ENCODE data around the gene DNAH14.
"Not testable (repeated sequence)": the region's sequence is repeated elsewhere in the genome, so short reads cannot be mapped to it uniquely, and the experiment has no call there.

Gene DNAH14

DNA sequence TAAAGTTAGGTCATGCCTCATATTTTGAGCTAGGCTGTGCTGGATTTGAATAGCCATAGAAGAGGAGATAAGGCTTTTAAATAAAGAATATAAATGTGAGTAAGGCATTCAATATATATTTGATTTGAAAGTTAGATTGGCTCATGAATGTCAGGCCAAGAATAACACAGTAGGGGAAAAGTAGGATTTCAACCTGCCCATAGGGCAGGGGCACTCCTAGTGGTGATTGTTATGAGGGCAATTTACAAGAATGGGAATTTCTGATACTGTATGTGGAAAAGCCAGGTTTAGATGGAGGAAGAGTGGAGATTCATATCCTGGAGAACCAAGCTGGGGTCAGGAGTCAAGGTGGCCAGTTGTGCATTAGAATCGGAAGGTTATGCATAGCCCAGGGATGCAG lies 74.9 kb downstream of the DNAH14 start:
- no peak for DNase-seq

DNA sequence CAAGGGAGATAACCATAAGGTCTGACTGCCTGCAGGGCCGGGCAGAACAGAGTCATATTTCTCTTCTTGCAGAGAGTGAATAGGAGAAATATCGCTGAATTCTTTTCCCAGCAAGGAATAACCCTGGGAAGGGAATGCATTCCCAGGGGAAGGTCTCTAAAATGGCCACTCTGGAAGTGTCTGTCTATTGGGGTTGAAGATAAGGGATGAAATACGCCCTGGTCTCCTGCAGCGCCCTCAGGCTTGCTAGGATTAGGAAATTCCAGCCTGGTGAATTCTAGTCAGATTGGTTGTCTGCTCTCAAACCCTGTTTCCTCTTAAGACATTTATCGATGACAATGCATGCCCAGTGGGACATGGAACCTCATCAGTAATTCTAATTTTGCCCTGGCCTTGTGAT lies 76.9 kb downstream of the DNAH14 start:
- DNase-seq = not testable (repeated sequence)

DNA sequence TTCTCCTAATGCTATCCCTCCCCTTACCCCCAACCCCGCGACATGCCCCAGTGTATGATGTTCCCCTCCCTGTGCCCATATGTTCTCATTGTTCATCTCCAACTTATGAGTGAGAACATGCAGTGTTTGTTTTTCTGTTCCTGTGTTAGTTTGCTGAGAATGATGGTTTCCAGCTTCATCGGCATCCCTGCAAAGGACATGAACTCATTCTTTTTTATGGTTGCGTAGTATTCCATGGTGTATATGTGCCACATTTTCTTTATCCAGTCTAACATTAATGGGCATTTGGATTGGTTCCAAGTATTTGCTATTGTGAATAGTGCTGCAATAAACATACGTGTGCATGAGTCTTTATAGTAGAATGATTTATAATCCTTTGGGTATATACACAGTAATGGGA lies 78.6 kb downstream of the DNAH14 start:
- not testable (repeated sequence) for DNase-seq

DNA sequence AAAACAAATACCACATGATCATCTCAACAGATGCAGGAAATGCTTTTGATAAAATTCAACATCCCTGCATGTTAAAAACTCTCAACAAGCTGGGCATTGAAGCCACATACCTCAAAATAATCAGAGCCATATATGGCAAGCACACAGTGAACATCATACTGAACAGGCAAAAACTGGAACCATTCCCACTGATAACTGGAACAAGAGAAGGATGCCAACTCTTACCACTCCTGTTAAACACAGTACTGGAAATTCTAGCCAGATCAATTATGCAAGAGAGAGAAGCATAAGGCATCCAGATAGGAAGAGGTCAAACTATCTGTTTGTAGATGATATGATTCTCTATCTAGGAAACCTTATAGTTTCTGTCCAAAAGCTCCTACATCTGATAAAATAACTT lies 91.6 kb downstream of the DNAH14 start:
- DNase-seq = no peak

DNA sequence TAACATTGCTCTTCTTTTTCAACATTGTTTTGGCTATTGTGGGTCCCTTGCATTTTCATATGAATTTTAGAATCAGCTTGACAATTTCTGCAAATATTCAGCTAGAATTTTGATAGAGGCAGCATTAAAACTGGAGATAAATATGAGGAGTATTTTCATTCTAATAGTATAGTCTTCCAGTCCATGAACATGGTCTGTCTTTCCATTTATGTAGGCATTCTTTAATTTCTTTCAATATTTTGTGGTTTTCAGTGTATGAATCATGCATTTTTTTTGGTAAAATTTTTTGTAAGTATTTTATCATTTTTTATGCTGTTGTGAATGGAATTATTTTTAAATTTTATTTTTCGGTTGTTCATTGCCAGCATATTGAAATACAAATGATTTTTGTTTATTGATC lies 97.2 kb downstream of the DNAH14 start:
- no peak for DNase-seq

DNA sequence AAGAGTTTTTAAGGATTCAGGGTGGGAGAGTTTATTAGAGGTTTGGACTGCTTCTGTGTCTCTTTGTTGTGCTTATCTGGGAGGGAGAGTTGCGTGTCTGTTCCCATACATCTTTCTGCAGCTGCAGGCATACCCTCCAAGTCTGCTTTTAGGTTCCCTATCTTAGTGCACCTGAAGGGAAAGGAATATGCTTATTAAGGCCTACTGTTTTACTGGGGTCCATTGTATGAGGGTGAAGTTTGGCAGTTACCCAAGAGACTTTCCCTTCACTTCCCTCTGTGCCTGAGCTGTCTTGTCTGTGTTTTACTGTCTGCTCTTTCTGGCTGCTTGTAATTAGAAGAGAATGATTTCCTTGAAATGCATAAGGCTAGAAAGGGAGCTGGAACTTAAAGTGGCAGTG lies 107.0 kb downstream of the DNAH14 start:
- DNase-seq = not testable (repeated sequence)

DNA sequence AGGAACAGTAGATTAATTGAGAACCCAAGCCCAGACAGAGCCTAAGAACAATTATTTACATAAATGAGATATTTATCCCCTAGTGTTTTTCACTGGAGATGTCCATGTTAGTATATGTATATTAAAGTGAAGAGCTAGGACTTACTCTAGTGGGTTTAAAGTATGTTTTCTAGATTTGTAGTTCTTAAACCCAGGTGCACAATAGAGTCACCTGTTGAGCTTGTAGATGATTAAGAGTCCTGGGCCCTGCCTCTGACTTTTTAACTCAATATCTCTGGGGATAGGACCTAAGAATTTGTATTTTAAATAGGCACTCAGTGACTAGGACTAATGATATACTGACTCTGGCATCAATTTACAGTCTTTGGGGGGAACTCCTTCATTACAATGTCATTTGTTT lies 112.8 kb downstream of the DNAH14 start:
- no peak for DNase-seq

DNA sequence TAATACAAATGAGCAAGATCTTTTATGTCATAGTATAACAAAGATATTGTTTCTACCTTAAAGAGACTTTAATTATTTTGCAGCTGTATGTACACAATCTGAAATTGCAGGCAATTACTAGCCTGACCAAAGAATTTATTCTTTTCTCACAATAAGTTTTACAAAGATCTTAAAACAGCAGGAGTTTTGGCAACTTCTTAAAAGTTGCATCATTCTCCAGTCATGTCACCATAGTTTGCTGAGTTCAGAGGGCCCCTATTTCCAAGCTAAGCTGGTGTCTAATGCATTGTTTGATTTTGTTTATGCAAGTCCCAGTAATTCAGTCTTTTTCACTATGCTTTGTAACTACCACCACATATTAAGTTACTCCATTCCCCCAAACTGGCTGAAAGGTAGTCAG lies 114.8 kb downstream of the DNAH14 start:
- DNase-seq = no peak

DNA sequence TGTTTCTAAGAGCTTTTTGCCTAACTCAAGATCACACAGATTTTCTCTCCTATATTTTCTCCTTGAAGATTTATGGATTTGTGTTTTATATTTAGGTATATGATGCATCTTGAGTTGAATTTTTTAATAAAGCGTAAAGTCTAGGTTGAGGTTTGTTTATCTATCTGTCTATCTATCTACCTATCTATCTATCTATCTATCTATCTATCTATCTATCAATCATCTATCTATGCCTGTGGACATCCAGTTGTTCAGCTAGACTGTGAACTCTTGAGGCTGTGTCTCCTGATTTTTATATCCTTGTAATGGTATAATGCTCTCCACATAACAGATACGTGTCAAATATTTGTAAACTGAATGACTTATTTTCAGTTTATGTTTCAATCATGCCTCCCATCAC lies 120.1 kb downstream of the DNAH14 start:
- DNase-seq = no peak

DNA sequence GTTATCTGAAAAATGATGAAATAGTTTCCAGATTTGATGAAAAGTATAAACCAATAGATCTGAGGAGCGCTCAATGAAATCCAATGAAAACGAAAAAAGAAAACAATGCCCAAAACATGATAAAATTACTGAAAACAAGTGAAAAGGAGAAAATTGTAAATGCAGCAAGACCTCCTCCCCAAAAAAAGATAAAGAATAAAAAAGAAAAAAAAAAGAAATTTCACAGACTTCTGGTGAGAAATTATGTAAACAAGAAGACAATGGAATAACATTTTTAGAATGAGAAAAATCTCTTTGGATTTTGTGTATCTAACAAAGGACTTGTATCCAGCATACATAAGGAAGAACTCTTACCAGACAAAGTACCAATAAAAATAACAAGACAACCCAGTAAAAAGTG lies 134.2 kb downstream of the DNAH14 start:
- DNase-seq = no peak

DNA sequence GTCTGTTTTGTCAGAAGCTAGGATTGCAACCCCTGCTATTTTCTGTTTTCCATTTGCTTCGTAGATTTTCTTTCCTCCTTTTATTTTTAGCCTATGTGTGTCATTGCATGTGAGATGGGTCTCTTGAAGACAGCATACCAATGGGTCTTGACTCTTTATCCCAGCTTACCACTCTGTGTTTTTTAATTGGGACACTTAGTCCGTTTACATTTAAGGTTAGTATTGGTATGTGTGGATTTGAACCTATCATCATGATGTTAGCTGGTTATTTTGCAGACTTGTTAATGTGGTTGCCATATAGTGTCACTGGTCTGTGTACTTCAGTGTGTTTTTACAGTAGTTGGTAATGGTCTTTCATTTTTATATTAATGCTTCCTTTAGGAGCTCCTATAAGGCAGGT lies 141.5 kb downstream of the DNAH14 start:
- no peak for DNase-seq

DNA sequence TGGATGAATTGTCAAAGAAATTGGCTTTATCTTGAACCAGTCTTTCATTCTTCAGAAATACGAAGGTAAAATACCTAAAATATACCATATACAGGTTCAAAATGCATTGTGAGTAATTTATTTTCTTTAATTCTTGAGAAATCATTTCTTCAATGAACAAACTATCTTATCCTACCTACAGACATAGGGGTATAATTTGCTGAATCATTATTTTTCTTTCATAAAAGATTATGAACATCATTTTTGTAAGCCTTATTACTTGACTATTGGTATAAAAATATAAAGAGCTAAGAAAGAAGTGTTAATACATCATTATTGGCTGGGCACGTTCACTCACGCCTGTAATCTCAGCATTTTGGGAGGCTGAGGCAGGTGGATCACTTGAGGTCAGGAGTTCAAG lies 167.7 kb downstream of the DNAH14 start:
- DNase-seq = no peak

DNA sequence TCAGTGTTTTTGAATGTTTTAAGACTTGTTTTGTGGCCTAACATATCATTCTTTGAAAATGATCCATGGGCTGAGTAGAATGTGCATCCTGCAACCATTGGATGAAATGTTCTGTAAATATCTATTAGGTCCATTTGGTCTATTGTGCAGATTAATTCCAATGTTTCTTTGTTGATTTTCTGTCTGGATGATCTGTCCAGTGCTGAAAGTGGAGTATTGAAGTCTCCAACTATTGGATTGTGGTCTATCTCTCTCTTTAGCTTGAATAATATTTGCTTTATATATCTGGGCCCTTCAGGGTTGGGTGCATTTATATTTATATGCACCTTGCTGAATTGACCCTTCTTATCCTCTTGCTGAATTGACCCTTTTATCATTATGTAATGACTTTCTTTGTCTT lies 181.5 kb downstream of the DNAH14 start:
- no peak for DNase-seq

DNA sequence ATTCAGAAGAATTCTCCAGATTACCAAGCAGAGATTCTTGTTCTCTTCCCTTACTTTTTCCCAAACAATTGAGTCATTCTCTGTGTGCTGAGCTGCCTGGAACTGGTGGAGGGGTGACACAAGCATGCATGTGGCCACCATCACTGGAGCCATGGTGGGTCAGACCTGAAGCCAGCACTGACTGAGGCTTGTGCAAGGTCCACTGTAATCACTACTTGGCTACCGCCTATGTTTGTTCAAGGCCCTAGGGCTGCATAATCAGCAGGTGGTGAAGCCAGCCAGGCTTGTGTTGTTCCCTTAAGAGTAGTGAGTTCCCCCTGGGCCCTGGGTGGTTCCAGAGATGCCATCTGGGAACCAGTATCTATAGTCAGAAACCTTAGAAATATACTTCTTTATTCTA lies 183.8 kb downstream of the DNAH14 start:
- DNase-seq = no peak

DNA sequence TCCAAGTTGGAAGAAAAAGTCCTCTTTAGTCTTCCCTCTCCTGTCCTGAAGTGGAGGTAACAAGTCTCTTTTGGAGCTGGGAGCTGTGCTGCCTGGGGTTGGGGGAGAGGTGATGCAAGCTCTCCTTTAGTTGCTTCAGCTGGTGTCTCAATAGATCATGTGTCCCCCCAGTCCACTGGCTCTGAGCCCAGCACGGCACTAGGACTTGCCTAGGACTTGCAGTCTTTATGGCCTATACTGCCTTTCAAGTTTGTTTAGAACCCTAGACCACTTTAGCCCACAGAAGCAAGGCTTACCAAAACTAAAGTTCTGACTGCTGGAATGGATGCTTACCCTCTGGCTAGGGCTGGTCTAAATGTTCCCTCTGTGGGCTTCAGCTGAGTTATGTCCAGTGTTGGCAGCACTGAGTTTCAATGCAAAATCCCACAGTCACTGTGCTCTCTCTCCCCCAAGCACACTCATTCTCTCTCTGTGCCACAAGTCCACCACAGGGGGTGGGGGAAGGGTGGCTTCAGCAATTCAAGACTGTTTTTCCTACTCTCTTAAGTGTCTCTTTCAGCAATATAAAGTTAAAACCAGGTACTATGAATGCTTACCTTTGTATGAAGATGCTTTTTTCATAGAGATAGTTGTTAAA lies 185.0 kb downstream of the DNAH14 start:
- DNase-seq = no peak

DNA sequence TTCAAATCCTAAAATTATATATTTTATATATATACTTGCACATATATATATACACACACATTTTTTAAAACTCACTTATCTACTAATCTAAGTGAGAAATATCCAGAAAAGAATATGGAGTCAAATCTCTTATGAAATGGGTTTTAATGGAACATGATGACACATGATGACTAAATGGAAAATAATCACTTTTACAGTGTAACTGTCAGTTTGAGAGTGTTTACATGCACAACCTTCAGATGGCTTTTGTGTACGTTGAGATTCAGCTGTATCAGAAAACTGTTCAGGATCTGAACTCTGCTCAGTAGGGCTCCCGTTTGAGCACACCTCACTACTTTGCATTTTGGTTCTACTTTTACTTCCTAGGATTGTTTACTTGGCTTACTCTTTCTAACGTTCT lies 189.8 kb downstream of the DNAH14 start:
- no peak for DNase-seq

DNA sequence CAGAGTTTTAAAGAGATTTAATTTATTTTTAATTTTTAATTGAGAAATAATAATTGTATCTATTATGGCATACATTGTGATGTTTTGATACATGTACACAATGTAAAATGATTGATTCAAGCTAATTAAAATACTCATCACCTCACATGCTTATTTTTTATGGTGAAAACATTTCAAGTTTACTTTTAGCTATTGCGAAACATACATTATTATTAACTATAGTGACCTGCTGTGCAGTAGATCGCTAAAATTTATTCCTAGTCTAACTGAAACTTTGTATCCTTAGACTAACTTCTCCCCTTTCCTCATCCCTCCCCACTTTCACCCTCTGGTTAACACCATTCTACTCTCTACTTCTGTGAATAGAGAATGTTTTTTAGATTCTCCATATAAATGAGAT lies 191.6 kb downstream of the DNAH14 start:
- no peak for DNase-seq

DNA sequence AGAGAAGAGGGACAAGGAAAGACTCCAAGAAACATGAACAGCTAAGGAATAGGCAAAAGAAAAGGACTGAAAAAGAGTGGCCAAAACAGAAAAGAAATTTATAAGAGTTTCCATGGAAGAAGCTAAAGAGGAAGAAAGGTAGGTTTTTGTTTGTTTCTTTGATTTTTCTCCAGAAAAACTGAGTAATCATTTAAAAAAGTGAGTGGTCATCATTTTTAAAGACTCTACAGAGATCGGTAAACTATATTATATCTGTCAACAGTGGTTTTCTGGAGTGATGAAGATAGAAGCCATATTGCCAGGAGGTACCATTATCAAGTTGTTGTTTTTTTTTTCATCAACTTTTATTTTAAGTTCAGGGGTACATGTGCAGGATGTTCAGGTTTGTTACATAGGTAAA lies 202.4 kb downstream of the DNAH14 start:
- DNase-seq = no peak

DNA sequence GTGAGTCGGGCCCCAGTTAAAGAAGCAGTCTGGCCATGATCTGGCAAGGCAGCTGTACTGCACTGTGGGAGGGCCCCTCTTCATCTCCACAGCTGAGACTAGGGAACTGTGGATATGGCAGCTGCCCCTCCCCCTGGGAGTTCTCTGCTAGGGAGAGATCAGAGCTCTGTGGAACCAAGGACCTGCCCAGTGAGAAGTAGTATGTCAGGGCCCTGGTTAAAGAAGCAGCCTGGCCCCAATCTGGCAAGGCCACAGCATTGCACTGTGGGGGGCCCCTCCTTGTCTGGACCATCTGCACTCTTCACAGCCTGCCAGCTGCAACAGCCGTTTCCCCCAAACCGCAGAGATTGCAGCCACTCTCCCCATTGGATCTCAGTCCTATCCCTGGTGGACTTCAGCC lies 208.5 kb downstream of the DNAH14 start:
- DNase-seq = no peak

DNA sequence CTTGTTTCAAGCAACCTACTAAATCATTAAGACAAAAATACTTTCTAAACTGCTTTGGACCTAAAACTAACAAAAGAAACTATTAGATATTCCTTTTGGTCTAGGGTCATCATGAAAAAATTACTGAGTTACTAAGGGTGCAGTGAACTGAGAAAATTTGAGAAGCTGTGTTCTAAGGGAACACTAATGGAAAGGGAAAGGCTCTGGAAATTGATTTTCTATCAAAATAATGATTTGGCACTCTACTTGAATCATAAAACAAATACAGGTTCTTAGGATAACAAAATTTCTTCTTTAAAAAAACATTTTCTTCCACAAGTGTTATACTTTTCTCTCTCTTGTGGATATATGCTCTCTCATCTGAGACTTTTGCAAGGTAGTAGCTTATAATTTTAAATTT lies 213.5 kb downstream of the DNAH14 start:
- DNase-seq = no peak

DNA sequence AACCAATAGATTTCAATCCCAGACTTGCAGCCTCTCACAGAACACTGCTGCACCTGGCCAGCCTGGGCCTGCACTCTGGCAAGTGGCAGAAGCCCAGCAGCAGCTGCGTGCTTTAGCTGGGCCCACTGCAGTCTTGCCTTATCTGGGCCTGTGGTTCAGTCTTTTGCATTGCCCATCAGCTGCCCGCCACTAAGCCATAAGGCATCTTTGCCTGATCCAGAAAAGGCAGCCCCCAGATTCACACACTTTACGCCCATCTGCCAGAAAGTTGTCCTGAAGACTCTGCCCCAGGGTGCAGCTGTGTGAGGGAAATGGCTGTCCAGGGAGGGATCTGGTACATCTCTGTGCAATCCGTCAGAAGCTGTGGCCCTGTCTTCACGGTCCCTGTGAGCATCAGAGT lies 217.0 kb downstream of the DNAH14 start:
- no peak for DNase-seq

DNA sequence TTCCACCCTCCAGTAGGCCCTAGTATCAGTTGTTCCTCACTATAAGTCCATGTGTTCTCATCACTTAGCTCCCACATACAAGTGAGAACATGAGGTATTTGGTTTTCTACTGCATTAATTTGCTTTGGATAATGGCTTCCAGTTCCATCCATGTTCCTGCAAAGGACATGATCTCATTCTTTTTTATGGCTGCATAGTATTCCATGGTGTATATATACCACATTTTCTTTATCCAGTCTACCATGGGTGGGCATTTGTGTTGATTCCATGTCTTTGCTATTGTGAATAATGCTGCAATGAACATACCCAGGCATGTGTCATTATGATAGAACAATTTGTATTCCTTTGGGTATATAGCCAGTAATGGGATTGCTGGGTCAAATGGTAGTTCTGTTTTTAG lies 218.3 kb downstream of the DNAH14 start:
- not testable (repeated sequence) for DNase-seq

DNA sequence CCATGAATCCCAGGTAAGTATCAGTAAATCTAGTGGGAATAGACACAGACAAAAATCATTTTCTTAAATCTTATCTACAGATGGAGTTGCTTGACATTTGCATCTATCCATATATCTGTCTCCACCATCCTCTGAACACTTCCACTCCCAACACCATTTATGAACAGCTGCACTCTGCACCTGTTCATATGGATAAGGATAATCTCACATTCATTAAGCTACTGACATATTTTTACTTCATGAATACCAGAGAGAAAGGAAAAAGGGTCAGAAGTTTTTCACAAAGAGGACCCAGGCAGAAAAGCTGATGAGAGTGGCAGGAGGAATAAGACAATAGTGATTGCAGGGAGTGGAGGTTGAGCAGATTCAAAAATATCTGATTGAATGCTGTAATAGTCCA lies 222.6 kb downstream of the DNAH14 start:
- DNase-seq = no peak

DNA sequence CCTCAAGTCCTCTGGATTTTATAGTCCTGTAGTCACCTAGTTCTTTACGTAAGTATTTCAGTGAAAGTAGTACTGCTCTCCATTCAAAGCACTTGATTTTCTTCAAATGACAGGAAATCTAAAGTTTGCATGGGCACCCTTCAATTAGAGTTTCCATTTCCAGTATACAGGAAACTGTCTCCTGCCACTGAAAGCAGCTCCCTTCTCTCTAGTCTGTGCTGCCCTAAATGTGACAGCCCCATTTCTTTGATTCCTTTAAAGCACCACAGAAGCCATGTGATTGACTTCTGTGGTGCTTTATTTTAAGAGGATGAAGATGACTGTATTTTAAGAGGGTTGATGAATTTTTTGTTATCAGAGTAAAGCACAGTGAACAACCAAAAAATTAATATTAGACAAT lies 226.1 kb downstream of the DNAH14 start:
- DNase-seq = no peak

DNA sequence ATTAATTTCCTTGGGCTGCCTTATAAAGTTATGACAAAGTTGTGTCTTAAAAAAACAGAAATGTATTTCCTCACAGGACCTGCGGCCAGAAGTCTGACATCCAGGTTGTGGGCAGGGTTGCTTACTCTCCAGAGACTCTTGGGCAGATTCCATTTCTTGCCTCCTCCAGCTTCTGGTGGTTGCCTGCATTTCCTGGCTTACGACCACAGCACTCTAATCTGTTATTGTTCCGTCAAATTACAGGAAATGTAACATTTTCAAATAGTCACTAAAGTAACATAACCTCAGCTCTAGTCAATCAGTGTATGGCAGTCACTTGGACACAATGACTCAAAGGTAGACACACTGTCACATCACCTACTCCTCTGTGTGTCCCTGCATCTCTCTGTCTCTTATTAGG lies 226.8 kb downstream of the DNAH14 start:
- DNase-seq = no peak

DNA sequence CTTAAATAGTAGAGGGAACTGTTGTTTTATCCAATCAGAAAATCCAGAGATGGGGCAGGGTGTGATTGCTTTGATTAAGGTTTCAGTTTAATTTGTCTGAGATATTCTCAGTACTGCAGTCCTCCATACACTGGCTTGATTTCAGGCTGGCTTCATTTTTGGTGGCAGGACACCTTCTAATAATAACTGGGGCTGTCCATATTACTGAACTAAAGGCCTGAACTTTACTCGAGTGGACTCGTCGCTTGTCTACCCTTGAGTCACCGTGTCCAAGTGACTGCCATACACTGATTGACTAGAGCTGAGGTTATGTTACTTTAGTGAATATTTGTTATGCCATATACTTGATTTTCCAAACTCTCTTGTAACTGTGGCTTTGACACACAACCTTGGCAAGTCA lies 228.8 kb downstream of the DNAH14 start:
- no peak for DNase-seq

All from DMS153 (cell line).